AG08396 (cell line): ENCODE measurements around the gene MEMO1.
"Not testable (repeated sequence)": the region's sequence is repeated elsewhere in the genome, so short reads cannot be mapped to it uniquely, and the experiment has no call there.

Experiments used
- DNase-seq: peaks from one replicate; pipeline ENCODE4 v3.0.0; 2012; ENCODE audit warnings: low spot score, mixed read lengths

Gene MEMO1

GRCh38 chr2:31907491-31907890 lies 103.3 kb downstream of the MEMO1 start:
- DNase-seq, result not testable (repeated sequence)

- no peak for DNase-seq
These were observed 107.6 kb downstream of the MEMO1 start for GRCh38 chr2:31903109-31903780.

GRCh38 chr2:31901900-31902299 lies 108.9 kb downstream of the MEMO1 start:
- no peak for DNase-seq

GRCh38 chr2:31900156-31900555 lies 110.7 kb downstream of the MEMO1 start:
- not testable (repeated sequence) for DNase-seq

- not testable (repeated sequence) for DNase-seq
These were observed 112.5 kb downstream of the MEMO1 start for GRCh38 chr2:31898346-31898745.

GRCh38 chr2:31897340-31897739 lies 113.5 kb downstream of the MEMO1 start:
- not testable (repeated sequence) for DNase-seq

- DNase-seq, result no peak
These were observed 114.5 kb downstream of the MEMO1 start for GRCh38 chr2:31896293-31896692.

GRCh38 chr2:31894656-31895055 lies 116.2 kb downstream of the MEMO1 start:
- DNase-seq, result no peak

GRCh38 chr2:31893094-31893493 lies 117.7 kb downstream of the MEMO1 start:
- no peak for DNase-seq

- no peak for DNase-seq
These were observed 121.8 kb downstream of the MEMO1 start for GRCh38 chr2:31889044-31889443.

GRCh38 chr2:31888550-31888949 lies 122.3 kb downstream of the MEMO1 start:
- no peak for DNase-seq

GRCh38 chr2:31886700-31887099 lies 124.1 kb downstream of the MEMO1 start:
- DNase-seq, result no peak

- no peak for DNase-seq
These were observed 133.8 kb downstream of the MEMO1 start for GRCh38 chr2:31877008-31877407.

GRCh38 chr2:31874071-31874470 lies 136.7 kb downstream of the MEMO1 start:
- DNase-seq, result no peak

GRCh38 chr2:31865215-31865614 lies 145.6 kb downstream of the MEMO1 start:
- no peak for DNase-seq

- DNase-seq, result no peak
These were observed 146.9 kb downstream of the MEMO1 start for GRCh38 chr2:31863867-31864266.

GRCh38 chr2:31863015-31863656 lies 147.7 kb downstream of the MEMO1 start:
- not testable (repeated sequence) for DNase-seq

- no peak for DNase-seq
These were observed 150.8 kb downstream of the MEMO1 start for GRCh38 chr2:31859959-31860358.

GRCh38 chr2:31853521-31853920 lies 157.3 kb downstream of the MEMO1 start:
- DNase-seq, result no peak

GRCh38 chr2:31842150-31842549 lies 168.7 kb downstream of the MEMO1 start:
- not testable (repeated sequence) for DNase-seq

GRCh38 chr2:31835450-31835849 lies 175.4 kb downstream of the MEMO1 start:
- no peak for DNase-seq

- no peak for DNase-seq
These were observed 178.4 kb downstream of the MEMO1 start for GRCh38 chr2:31832363-31832762.

GRCh38 chr2:31831585-31831984 lies 179.2 kb downstream of the MEMO1 start:
- DNase-seq, result no peak

GRCh38 chr2:31828891-31829290 lies 181.9 kb downstream of the MEMO1 start:
- no peak for DNase-seq
